Small intestine (tissue), 7 donors: ENCODE measurements around the gene CFAP20. TPM values are rescaled to one million over a fixed set of nuclear protein-coding genes. Genes with fewer than 3 reads are reported as not detected.
"Not testable (repeated sequence)": the region's sequence is repeated elsewhere in the genome, so short reads cannot be mapped to it uniquely, and the experiment has no call there.

Experiments
- DNase-seq, 2 donors: peaks; one replicate each; pipeline versions ENCODE4 v3.0.0 to v3.0.0-alpha.2; 2013
- FAIRE-seq: peaks from 2 replicates; lab custom pipeline; 2012; peaks lifted over from hg19 to GRCh38; lab: Jason Lieb, UNC
- H3K27ac ChIP-seq, 3 donors: one replicate each; pipeline ENCODE4 v1.5.1; 2013; ENCODE audit warnings: low read length in 2 of 3, mild to moderate bottlenecking in 2 of 3, control low read depth in 1 of 3, inconsistent platforms in 1 of 3, low read depth in 1 of 3, moderate library complexity in 1 of 3
- H3K27me3 ChIP-seq, 3 donors: one replicate each; pipeline ENCODE4 v1.6.1; 2013; ENCODE audit warnings: low read length in 3 of 3, inconsistent platforms in 1 of 3; ENCODE audit not compliant: control insufficient read depth in 3 of 3, insufficient read depth in 3 of 3
- H3K36me3 ChIP-seq, 3 donors: one replicate each; pipeline ENCODE4 v1.6.1; 2013; ENCODE audit warnings: low read length in 3 of 3, inconsistent platforms in 1 of 3, low read depth in 1 of 3, mild to moderate bottlenecking in 1 of 3, moderate library complexity in 1 of 3; ENCODE audit not compliant: control insufficient read depth in 3 of 3, insufficient read depth in 2 of 3
- H3K4me1 ChIP-seq, 3 donors: one replicate each; pipeline ENCODE4 v1.6.1; 2013; ENCODE audit warnings: low read length in 2 of 3, inconsistent platforms in 1 of 3, low read depth in 1 of 3, mild to moderate bottlenecking in 1 of 3, moderate library complexity in 1 of 3; ENCODE audit not compliant: control insufficient read depth in 3 of 3, insufficient read depth in 2 of 3
- H3K4me3 ChIP-seq, 3 donors: one replicate each; pipeline ENCODE4 v1.5.1; 2013; ENCODE audit warnings: low read length in 3 of 3, control low read depth in 1 of 3, inconsistent platforms in 1 of 3, low read depth in 1 of 3, mild to moderate bottlenecking in 1 of 3, moderate library complexity in 1 of 3
- H3K9me3 ChIP-seq, 2 donors: one replicate each; pipeline ENCODE4 v1.6.1; 2013; ENCODE audit warnings: low read depth in 1 of 2, low read length in 1 of 2; ENCODE audit not compliant: control insufficient read depth in 2 of 2, insufficient read depth in 1 of 2
- WGBS, 3 donors: extraction: QIAGEN DNeasy Blood & Tissue Kit; methylation state at CpG; one replicate each; pipeline ENCODE4 v1.1.7; 2013; 5-methylcytosine and 5-hydroxymethylcytosine counted together
- polyA plus RNA-seq, 4 donors: library from polyadenylated mRNA; stranded (reverse) in 3 of 4; unstranded in 1 of 4; fragments of 200-250 nt in 3 of 4; fragments of 120-200 nt in 1 of 4; gene quantifications; one replicate each; pipeline versions ENCODE4 v1.2.1 to v1.2.3, GENCODE V29; 2013
- donor health status: healthy with polysubstance abuse.
- donor health status: control.
- donor health status: control.
- donor health status: Bipolar disorder and iron deficiency.
- donor health status: healthy.

Gene CFAP20
- polyA plus RNA-seq, 4 donors = 16.8 to 46.8 (median 34.2) TPM

GRCh38 chr16:58076514-58076913 lies 52.7 kb downstream of the CFAP20 start:
- H3K27ac ChIP-seq = no peak overlapping the region
- no peaks in the 10 kb centered on the region for H3K4me1 ChIP-seq
- H3K9me3 ChIP-seq = no peaks in the 10 kb centered on the region
- WGBS, 3 donors = 95 to 100% (median 97%) methylated on average over 1 of the region's 1 CpG
- DNase-seq (no peak), FAIRE-seq (no peak)
- no peaks in the 10 kb centered on the region for H3K36me3 ChIP-seq
- H3K27me3 ChIP-seq = no peaks in the 10 kb centered on the region
- H3K4me3 ChIP-seq = no peak overlapping the region

- no peak overlapping the region for H3K27ac ChIP-seq
- no peaks in the 10 kb centered on the region for H3K9me3 ChIP-seq
- FAIRE-seq (no peak), DNase-seq (no peak)
- no peak overlapping the region for H3K4me3 ChIP-seq
- WGBS, 3 donors = 82 to 93% (median 89%) methylated on average over 4 of the region's 4 CpGs
- no peaks in the 10 kb centered on the region for H3K4me1 ChIP-seq
- H3K27me3 ChIP-seq = no peaks in the 10 kb centered on the region
- no peaks in the 10 kb centered on the region for H3K36me3 ChIP-seq
Observed at GRCh38 chr16:58074657-58075056, 54.5 kb downstream of the CFAP20 start.

GRCh38 chr16:58073086-58073485 lies 56.1 kb downstream of the CFAP20 start:
- H3K4me3 ChIP-seq, H3K27me3 ChIP-seq, H3K9me3 ChIP-seq, DNase-seq, H3K4me1 ChIP-seq, H3K36me3 ChIP-seq, H3K27ac ChIP-seq, FAIRE-seq: not testable (repeated sequence)
- 94 to 100% (median 97%) methylated on average over 2 of the region's 2 CpGs for WGBS, 3 donors

- WGBS, 3 donors = 87 to 92% (median 89%) methylated on average over 5 of the region's 5 CpGs
- not testable (repeated sequence) for H3K9me3 ChIP-seq, H3K4me1 ChIP-seq, H3K4me3 ChIP-seq, H3K27me3 ChIP-seq, FAIRE-seq, DNase-seq, H3K27ac ChIP-seq, H3K36me3 ChIP-seq
Observed at GRCh38 chr16:58072134-58072533, 57.0 kb downstream of the CFAP20 start.

GRCh38 chr16:58070585-58070984 lies 58.6 kb downstream of the CFAP20 start:
- H3K4me3 ChIP-seq = no peak overlapping the region
- H3K36me3 ChIP-seq = no peaks in the 10 kb centered on the region
- no peak overlapping the region for H3K27ac ChIP-seq
- H3K9me3 ChIP-seq = no peaks in the 10 kb centered on the region
- H3K4me1 ChIP-seq = no peaks in the 10 kb centered on the region
- 95 to 100% (median 98%) methylated on average over 4 of the region's 4 CpGs for WGBS, 3 donors
- no peak for DNase-seq
- no peak for FAIRE-seq
- H3K27me3 ChIP-seq = no peaks in the 10 kb centered on the region

Other genes starting within 250 kb of the CFAP20 start
- 1 to 10 TPM in 2 of 4 donors, not detected in 2; 1.3 to 1.7 TPM for gene CNGB1, start 158.3 kb downstream of the CFAP20 start, polyA plus RNA-seq
- gene ZNF319, start 128.7 kb downstream of the CFAP20 start, polyA plus RNA-seq = 1 to 10 TPM; 2.2 to 5.6 (median 3.2) TPM
- gene USB1, start 128.0 kb downstream of the CFAP20 start, polyA plus RNA-seq = 10 to 100 TPM; 19.9 to 26.5 (median 24.0) TPM
- gene MMP15, start 103.6 kb downstream of the CFAP20 start, polyA plus RNA-seq = 10 to 100 TPM; 38.2 to 67.3 (median 49.7) TPM
- 10 to 100 TPM; 15.0 to 49.3 (median 20.1) TPM for gene CSNK2A2, start 68.7 kb upstream of the CFAP20 start, polyA plus RNA-seq
- gene PRSS54, start 165.6 kb upstream of the CFAP20 start, polyA plus RNA-seq = not detected